Coronary artery (tissue), 2 donors: ENCODE data around the gene PPARA.

ENCODE experiments used
- DNase-seq: peaks from one replicate; pipeline ENCODE4 v3.0.0-alpha.2; 2017; ENCODE audit warnings: low spot score
- H3K27ac ChIP-seq, 2 donors: fragments of 200-600 bp; sonication (generic); one replicate each; pipeline ENCODE4 v1.5.1; 2016 to 2019
- H3K4me3 ChIP-seq: fragments of 200-600 bp; sonication (generic); 2 replicates; pipeline ENCODE4 v1.5.1; 2016; ENCODE audit warnings: mild to moderate bottlenecking, moderate library complexity
- CTCF ChIP-seq: fragments of 200-600 bp; sonication (generic); IDR thresholded peaks from one replicate; pipeline ENCODE4 v1.5.1; 2019; ENCODE audit warnings: antibody characterized with exemption

Gene PPARA

DNA sequence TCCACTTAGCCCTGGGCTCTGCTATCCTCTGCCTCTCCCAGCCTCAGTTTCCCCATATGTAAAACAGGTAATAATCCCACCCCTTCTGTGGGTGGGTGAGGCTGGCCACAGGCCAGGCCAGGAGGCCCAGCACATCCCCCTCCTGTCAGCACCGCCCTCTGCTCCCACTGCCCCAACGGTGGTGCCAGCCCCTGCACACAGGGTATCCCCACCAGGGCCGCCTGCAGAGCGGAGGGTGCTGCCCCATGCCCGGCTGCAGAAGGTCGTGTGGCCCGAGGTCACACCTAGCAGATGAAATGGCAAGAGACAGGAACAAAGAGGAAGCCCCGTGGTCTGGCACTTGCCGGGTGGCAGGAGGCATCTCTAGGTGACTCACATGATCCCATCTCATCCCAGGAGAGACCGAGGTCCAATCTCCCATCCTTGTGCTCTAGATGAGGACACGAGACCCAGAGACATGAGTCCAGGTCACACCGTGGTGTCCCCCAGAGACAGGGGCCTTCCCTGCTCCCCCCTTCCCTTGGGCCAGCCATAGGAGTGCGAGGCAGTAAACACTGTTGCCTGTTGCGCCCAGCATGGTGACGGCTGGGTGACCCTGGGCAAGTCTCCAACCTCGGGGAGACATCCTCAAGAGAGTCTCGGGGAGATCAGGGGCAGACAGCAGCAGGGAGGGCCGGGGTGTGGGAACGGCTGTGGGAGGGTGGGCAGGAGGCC is 27.2 kb upstream of the PPARA start:
- no peak for DNase-seq

DNA sequence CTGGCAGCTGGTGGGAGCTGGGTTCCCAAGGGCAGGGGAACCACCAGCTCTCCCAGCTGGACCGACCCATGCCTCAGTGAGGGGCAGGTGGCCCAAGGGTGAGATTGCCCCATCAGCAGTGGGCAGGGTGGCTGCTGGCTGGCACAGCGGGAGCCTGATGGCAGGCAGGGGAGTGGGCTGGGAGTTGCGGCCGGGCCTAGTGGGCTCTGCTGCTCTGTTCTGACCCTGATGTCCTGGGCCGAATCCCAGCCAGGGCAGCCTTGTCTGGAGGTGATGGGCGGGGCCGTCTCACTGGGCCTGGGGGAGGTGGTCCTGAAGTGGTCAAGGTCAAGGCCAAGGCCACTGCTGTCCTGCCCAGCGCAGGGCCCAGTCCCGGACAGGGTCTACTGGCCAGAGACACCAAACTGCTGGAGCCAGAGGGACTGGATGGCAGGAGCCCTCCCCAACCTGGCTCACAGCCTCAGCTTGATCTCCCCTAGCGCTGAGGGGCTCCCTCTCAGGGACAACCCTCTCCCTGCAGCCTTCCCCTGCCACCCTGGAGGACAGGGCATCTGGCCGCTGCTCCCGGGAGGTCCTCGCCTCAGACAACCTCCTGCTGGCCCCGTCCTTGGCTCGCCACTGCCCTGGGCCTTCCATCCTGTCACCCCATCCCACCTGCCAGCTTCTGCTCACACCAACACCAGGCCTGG is 26.5 kb upstream of the PPARA start:
- TF ChIP-seq CTCF, result no peak
- H3K27ac ChIP-seq, result no peak overlapping the region
- DNase-seq, result no peak
- H3K4me3 ChIP-seq, result no peak overlapping the region

More for the DNA sequence above, 27.2 kb upstream of the PPARA start:
- peak overlapping the region; percentile 56 for H3K4me3 ChIP-seq
- no peak for TF ChIP-seq CTCF
- no peak overlapping the region for H3K27ac ChIP-seq

GRCh38 chr22:46124383-46125144 is 25.8 kb upstream of the PPARA start:
- DNase-seq, result no peak
- TF ChIP-seq CTCF, result no peak
- no peak overlapping the region for H3K4me3 ChIP-seq

DNA sequence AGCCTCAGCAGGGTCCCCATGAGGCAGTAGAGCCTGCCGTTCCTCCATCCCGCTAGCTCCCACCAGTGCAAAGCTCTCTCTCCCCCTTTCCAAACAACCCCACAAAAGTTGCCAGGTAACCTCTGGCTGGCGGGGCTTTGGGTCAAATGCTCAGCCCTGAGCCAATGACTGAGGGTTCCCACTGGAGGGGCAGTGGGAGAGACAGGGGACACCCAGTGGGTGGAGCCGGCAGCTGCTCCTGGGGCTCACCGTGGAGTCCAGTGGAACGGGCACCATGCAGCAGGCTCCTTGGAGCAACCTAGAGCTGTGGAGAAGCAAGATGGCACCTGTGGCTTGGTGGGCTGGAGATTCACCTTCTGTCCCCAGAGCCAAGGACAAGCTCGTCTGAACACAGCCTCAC is 25.0 kb upstream of the PPARA start:
- Histone ChIP-seq H3K4me3 (no peak overlapping the region), H3K27ac (no peak overlapping the region)
- no peak for DNase-seq
- no peak for TF ChIP-seq CTCF

More at GRCh38 chr22:46124383-46125144, 25.8 kb upstream of the PPARA start:
- H3K27ac ChIP-seq, result no peak overlapping the region

GRCh38 chr22:46125816-46126765 is 24.2 kb upstream of the PPARA start:
- no peak for TF ChIP-seq CTCF
- Histone ChIP-seq H3K4me3 (no peak overlapping the region), H3K27ac (no peak overlapping the region)
- DNase-seq, result no peak

DNA sequence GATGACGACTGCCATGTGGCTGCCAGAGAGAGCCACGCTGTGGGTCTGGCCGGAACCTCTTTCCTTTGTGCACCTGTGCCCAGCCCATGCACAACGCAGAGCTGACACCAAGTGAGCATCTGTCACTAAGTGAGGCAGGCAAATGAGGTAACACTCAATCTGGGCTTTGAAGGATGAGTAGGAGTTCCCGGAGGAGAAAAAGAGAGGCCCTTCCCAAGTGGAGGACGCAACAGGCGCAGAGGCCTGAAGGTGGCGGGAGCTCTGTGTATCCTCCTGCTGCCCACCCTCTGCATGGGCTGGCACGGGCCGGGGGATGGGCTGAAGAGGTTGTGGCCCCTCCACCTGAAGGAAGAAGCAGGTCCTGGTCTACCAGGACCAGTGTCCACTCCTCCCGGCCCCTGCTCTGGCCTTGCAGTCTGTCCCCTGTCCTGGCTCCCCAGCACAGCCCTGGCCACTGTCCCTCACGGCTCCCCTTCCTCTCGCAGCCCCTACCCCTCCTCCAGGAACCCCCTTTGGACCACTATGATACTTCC is 23.4 kb upstream of the PPARA start:
- no peak overlapping the region for H3K27ac ChIP-seq

More for the DNA sequence above, 23.4 kb upstream of the PPARA start:
- DNase-seq, result no peak
- H3K4me3 ChIP-seq, result no peak overlapping the region
- no peak for TF ChIP-seq CTCF
